Measurements from ENCODE around the gene OBSL1.

Gene OBSL1

DNA sequence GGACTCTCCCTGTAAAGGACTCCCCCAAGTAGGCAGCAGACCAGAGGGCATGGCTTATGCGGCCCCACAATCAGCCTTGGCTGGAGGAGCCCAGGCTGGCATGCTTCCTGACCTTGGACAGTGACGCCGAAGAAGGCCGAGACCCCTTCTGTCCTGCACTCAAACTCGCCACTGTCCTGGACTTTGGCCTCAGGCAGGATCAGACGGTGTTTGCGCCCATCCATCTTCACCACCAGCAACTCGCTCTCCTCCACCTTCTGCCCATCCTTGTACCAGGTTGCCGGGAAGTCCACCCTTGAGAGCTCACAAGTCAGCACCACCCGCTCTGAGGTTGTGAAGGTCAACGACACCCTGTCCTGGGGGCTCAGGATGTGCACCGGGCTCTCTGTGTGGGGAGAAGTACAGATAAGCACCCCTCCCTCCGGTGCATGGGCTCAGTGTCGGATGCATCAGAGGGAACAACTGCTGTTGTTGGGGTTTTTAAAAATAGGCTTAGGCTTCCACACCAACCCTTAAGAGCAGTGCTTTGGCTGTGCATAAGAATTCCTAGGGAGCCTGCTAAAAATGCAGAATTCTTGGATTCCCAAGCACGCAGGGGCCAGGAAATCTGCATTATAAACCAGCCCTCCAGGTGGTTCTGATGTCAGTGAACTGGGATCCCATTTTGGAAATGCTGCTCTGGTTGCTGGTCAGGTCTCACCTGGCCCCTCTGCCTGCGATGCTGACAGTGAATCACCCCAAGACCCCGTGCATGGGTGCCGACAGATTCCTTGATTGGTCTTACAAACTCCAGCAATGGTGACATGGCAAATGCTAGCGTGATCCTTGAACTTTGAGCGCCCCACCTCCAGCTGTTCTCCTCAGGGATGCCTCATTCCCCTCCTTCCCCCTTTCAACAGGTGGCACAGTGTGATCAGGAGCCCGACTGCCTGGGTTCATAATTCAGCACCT is 5.9 kb downstream of the OBSL1 start:
- DNase-seq (ENCODE audit: extremely low read depth, low read depth) = no peak
- TF ChIP-seq, protein P1, sequence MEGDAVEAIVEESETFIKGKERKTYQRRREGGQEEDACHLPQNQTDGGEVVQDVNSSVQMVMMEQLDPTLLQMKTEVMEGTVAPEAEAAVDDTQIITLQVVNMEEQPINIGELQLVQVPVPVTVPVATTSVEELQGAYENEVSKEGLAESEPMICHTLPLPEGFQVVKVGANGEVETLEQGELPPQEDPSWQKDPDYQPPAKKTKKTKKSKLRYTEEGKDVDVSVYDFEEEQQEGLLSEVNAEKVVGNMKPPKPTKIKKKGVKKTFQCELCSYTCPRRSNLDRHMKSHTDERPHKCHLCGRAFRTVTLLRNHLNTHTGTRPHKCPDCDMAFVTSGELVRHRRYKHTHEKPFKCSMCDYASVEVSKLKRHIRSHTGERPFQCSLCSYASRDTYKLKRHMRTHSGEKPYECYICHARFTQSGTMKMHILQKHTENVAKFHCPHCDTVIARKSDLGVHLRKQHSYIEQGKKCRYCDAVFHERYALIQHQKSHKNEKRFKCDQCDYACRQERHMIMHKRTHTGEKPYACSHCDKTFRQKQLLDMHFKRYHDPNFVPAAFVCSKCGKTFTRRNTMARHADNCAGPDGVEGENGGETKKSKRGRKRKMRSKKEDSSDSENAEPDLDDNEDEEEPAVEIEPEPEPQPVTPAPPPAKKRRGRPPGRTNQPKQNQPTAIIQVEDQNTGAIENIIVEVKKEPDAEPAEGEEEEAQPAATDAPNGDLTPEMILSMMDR (IDR thresholded peaks at IDR 0.05; ENCODE audit: low read depth, low read length) = no peak

DNA sequence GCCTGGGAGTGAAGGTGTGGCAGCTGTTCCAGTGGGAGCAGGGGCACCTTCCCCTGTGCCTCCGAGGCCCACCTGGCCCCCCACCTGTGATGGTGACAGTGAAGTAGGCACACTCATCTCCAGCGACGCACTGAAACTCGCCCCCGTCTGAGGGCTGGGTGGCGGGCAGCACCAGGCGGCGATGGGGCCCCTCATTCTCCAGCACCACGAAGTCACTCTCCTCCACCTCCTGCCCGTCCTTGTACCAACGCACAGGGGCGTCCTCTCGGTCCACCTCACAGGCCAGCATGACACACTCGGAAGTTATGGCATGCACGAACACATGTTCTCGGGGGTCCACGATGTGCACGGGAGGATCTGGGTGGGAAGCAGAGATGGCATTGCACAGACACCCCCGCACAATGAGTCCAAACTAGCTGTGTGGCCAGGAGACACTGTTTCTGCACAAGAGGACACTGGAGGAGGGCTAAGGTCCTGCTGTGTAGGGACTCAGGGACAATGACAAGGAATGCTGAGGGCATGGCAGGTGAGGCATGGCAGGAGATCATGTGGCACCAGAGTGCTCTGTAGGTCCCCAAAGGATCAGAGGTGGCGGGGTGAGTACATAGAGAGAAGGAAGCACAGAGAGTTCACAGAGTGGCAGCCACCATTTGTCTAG is 7.9 kb downstream of the OBSL1 start:
- no peak for DNase-seq (ENCODE audit: extremely low read depth, low read depth)
- TF ChIP-seq, protein P1 (IDR thresholded peaks at IDR 0.05; ENCODE audit: low read depth, low read length) = no peak

DNA sequence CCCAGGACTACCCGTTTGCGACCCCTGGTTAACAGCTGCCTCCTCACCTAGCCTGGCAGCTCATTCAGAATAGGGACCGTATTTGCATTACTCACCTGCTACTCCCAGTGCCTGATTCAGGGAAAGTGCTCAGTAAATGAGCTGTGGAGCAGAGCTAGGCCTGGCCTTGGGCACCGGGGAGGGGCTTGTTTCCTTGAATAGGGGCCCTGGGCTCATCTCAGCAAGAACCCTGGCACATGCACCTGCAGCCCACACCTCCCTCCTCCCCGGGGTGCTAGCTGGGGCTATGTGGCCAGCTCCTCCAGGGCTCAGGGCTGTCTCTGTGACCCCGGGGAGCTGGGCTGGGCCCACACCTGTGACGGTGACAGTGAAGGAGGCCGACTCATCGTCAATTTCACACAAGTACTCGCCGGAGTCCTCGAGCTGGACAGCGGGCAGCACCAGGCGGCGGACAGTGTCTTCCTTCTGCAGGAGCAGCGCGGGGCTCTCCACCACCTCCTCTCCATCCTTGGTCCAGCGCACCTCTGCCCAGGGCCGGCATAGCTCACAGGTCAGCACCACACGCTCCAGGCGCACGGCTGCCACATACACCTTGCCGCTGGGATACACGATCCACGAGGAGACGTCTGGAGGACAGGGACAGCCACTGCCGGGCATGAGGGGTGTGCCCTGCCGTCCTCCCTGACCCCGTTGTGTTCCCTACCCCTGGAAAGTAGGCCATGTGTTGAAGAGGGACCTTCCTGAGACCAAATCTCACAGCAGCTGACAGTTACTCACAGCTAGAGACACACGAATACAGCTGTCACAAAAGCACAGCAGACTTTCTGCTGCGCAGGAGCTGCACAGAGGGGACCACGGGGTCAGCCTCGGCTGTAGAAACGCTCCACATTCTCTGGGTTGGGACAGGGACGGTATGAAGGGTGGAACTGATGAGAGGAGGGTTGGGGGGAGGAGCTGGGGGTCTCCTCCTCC is 9.0 kb downstream of the OBSL1 start:
- TF ChIP-seq, protein P1 (IDR thresholded peaks at IDR 0.05; ENCODE audit: low read depth, low read length) = no peak

GRCh38 chr2:219561179-219562048 is 9.9 kb downstream of the OBSL1 start:
- no peak for DNase-seq (ENCODE audit: extremely low read depth, low read depth)
- TF ChIP-seq, protein P1 (IDR thresholded peaks at IDR 0.05; ENCODE audit: low read depth, low read length) = no peak

More for the DNA sequence above, 9.0 kb downstream of the OBSL1 start:
- DNase-seq (ENCODE audit: extremely low read depth, low read depth) = no peak

GRCh38 chr2:219560893-219561178 is 10.5 kb downstream of the OBSL1 start:
- no peak for DNase-seq (ENCODE audit: extremely low read depth, low read depth)
- TF ChIP-seq, protein P1 (IDR thresholded peaks at IDR 0.05; ENCODE audit: low read depth, low read length) = no peak; the same call in 1 of the 2 replicates

GRCh38 chr2:219560037-219560892 is 11.1 kb downstream of the OBSL1 start:
- DNase-seq (ENCODE audit: extremely low read depth, low read depth) = no peak
- TF ChIP-seq, protein P1 (IDR thresholded peaks at IDR 0.05; ENCODE audit: low read depth, low read length) = peak; percentile 62

Data from AG09319 (cell line).